IMR-90 (cell line): ENCODE data around the gene SLC6A3. TPM values are rescaled to one million over a fixed set of nuclear protein-coding genes. Genes with fewer than 3 reads are reported as not detected.

Experiments used
- ATAC-seq: fragments of 200-7000 bp; cut with Tn5 transposase; 2 replicates; pipeline ENCODE4 v1.9.1; 2020; ENCODE audit warnings: low read depth, mild to moderate bottlenecking, moderate library complexity
- BruUV-seq: library from RNA; stranded (reverse); fragments of 400-500 nt; replicated peaks from 2 replicates; lab custom pipeline; 2021; lab: Mats Ljungman, UMichigan
- CTCF ChIA-PET: fragments of 300-600 bp; formaldehyde crosslinking; extraction: SDS; loops from one replicate; lab custom pipeline; 2021; ENCODE audit warnings: antibody characterized with exemption; lab: Yijun Ruan, JAX
- POLR2A ChIA-PET: fragments of 300-600 bp; sonication (Branson Sonifier 250); formaldehyde crosslinking; loops from one replicate; lab custom pipeline; 2022; ENCODE audit warnings: antibody characterized with exemption; ENCODE audit not compliant: unreplicated experiment; lab: Charles Lee
- DNase-seq: peaks from one replicate; pipeline ENCODE4 v3.0.0; 2013
- H2AFZ ChIP-seq: replicated peaks from 2 replicates; pipeline ENCODE3; 2013; ENCODE audit warnings: low read length, mild to moderate bottlenecking; ENCODE audit not compliant: poor library complexity
- H2AK5ac ChIP-seq: 2 replicates; pipeline ENCODE4 v1.6.1; 2013; ENCODE audit warnings: low read depth, low read length, inconsistent platforms
- H2AK9ac ChIP-seq: replicated peaks from 2 replicates; pipeline ENCODE3; 2013; ENCODE audit warnings: mild to moderate bottlenecking, low read depth, low read length, moderate library complexity; ENCODE audit not compliant: poor library complexity
- H2BK120ac ChIP-seq: 2 replicates; pipeline ENCODE4 v1.6.1; 2013; ENCODE audit warnings: low read depth, low read length, inconsistent platforms
- H2BK15ac ChIP-seq: 3 replicates; pipeline ENCODE4 v1.6.1; 2013; ENCODE audit warnings: low read depth, low read length, inconsistent platforms
- H2BK20ac ChIP-seq: 2 replicates; pipeline ENCODE4 v1.6.1; 2013; ENCODE audit warnings: low read depth, mild to moderate bottlenecking, inconsistent platforms, low read length, moderate library complexity
- H2BK5ac ChIP-seq: 2 replicates; pipeline ENCODE4 v1.6.1; 2013; ENCODE audit warnings: mild to moderate bottlenecking, low read depth, low read length, inconsistent platforms; ENCODE audit not compliant: poor library complexity, severe bottlenecking
- H3K14ac ChIP-seq: replicated peaks from 2 replicates; pipeline ENCODE4 v1.6.1; 2013; ENCODE audit warnings: low read depth, low read length, inconsistent platforms
- H3K18ac ChIP-seq: 2 replicates; pipeline ENCODE4 v1.6.1; 2013; ENCODE audit warnings: low read depth, low read length, control low read depth
- H3K23ac ChIP-seq: 2 replicates; pipeline ENCODE4 v1.6.1; 2013; ENCODE audit warnings: low read depth, low read length, inconsistent platforms
- H3K27ac ChIP-seq: 2 replicates; pipeline ENCODE4 v1.5.1; 2013; ENCODE audit warnings: mild to moderate bottlenecking, control low read depth, low read length; ENCODE audit not compliant: insufficient read depth
- H3K27me3 ChIP-seq: 2 replicates; pipeline ENCODE4 v1.6.1; 2013; ENCODE audit warnings: low read length; ENCODE audit not compliant: control insufficient read depth, insufficient read depth
- H3K36me3 ChIP-seq: 2 replicates; pipeline ENCODE4 v1.6.1; 2013; ENCODE audit warnings: low read length, mixed read lengths; ENCODE audit not compliant: control insufficient read depth, insufficient read depth
- H3K4ac ChIP-seq: 2 replicates; pipeline ENCODE4 v1.6.1; 2013; ENCODE audit warnings: low read depth, low read length, inconsistent platforms
- H3K4me1 ChIP-seq: 2 replicates; pipeline ENCODE4 v1.6.1; 2013; ENCODE audit warnings: low read length, mixed read lengths; ENCODE audit not compliant: control insufficient read depth, insufficient read depth
- H3K4me2 ChIP-seq: 2 replicates; pipeline ENCODE4 v1.6.1; 2013; ENCODE audit warnings: low read depth, mild to moderate bottlenecking, control low read depth, low read length, moderate library complexity
- H3K4me3 ChIP-seq: 2 replicates; pipeline ENCODE4 v1.5.1; 2013; ENCODE audit warnings: low read depth, mild to moderate bottlenecking, control low read depth, low read length, moderate library complexity; ENCODE audit not compliant: insufficient read depth
- H3K56ac ChIP-seq: 2 replicates; pipeline ENCODE4 v1.6.1; 2013; ENCODE audit warnings: low read length, inconsistent platforms; ENCODE audit not compliant: insufficient read depth; ENCODE audit errors: extremely low read depth
- H3K79me1 ChIP-seq, 2 experiments: 2 replicates each; pipeline ENCODE4 v1.6.1; 2013; ENCODE audit warnings: low read length in 2 of 2, inconsistent platforms in 1 of 2, low read depth in 1 of 2
- H3K9ac ChIP-seq: 2 replicates; pipeline ENCODE4 v1.6.1; 2013; ENCODE audit warnings: low read depth, low read length, control low read depth
- H3K9me1 ChIP-seq: 2 replicates; pipeline ENCODE4 v1.6.1; 2013; ENCODE audit warnings: low read length, inconsistent platforms; ENCODE audit not compliant: insufficient read depth
- H3K9me3 ChIP-seq: 2 replicates; pipeline ENCODE4 v1.6.1; 2013; ENCODE audit warnings: low read length; ENCODE audit not compliant: control insufficient read depth, insufficient read depth
- H4K20me1 ChIP-seq: 2 replicates; pipeline ENCODE4 v1.6.1; 2013; ENCODE audit warnings: low read length, inconsistent platforms; ENCODE audit not compliant: insufficient read depth
- H4K5ac ChIP-seq: 2 replicates; pipeline ENCODE4 v1.6.1; 2013; ENCODE audit warnings: mild to moderate bottlenecking, low read depth, low read length, control low read depth
- H4K8ac ChIP-seq, 2 experiments: 2 replicates each; pipeline ENCODE4 v1.6.1; 2013; ENCODE audit warnings: low read depth in 2 of 2, low read length in 2 of 2, control low read depth in 1 of 2, inconsistent platforms in 1 of 2
- H4K91ac ChIP-seq: 2 replicates; pipeline ENCODE4 v1.6.1; 2013; ENCODE audit warnings: low read depth, low read length, inconsistent platforms; ENCODE audit not compliant: insufficient read depth
- FOS ChIP-seq: fragments of 150-350 bp; IDR thresholded peaks from 2 replicates; pipeline ENCODE4 v1.6.1; 2016; ENCODE audit warnings: low read depth, low read length
- RCOR1 ChIP-seq: IDR thresholded peaks from 2 replicates; pipeline ENCODE4 v1.6.1; 2012; ENCODE audit warnings: mild to moderate bottlenecking, low read length, improper control_type of control experiment; ENCODE audit not compliant: insufficient replicate concordance
- RFX5 ChIP-seq: IDR thresholded peaks from 2 replicates; pipeline ENCODE4 v1.8.0; 2012; ENCODE audit warnings: low read depth, mild to moderate bottlenecking, low read length, moderate library complexity
- USF2 ChIP-seq: fragments of 150-350 bp; IDR thresholded peaks from 2 replicates; pipeline ENCODE4 v1.6.1; 2017; ENCODE audit warnings: mild to moderate bottlenecking, antibody characterized with exemption, low read length, low read depth
- WGBS, 2 experiments: methylation state at CpG; one replicate each; pipeline versions ENCODE4 v1.1.5 to v1.1.7; 2013; ENCODE audit warnings: missing lambda C conversion rate in 2 of 2; ENCODE audit not compliant: insufficient read length in 1 of 2; ENCODE audit errors: extremely low coverage in 2 of 2; 5-methylcytosine and 5-hydroxymethylcytosine counted together
- dilution Hi-C: fragments of 300-500 bp; cut with HindIII; formaldehyde crosslinking; loops from one replicate; pipeline ENCODE4 v1.14.3; 2018; ENCODE audit warnings: low sequenced_read_pairs; ENCODE audit not compliant: unreplicated experiment
- in situ Hi-C: fragments of 300-500 bp; cut with MboI; formaldehyde crosslinking; loops from 3 replicates; pipeline ENCODE4 v1.14.3; 2019; ENCODE audit warnings: low sequenced_read_pairs, inconsistent platforms, mixed read lengths
- intact Hi-C: fragments of 100-400 bp; cut with micrococcal nuclease; formaldehyde crosslinking; loops from 2 replicates; pipeline ENCODE4 v1.10.0; 2022
- polyA plus RNA-seq, 3 experiments: library from polyadenylated mRNA; depleted of rRNA; stranded (reverse); fragments of >200 nt; gene quantifications; 2 replicates each; pipeline ENCODE4 v1.2.3, GENCODE V29; 2012; ENCODE audit warnings: low replicate concordance in 1 of 3
- total RNA-seq: library from RNA; depleted of rRNA; stranded (reverse); fragments of >200 nt; gene quantifications from 2 replicates; pipeline ENCODE4 v1.2.3, GENCODE V29; 2012

The SLC6A3 gene
- total and polyA plus RNA-seq, 2 of the 4 experiments (the other 2 are of a cell fraction): not detected

- H3K4me2 ChIP-seq: no peak overlapping the region
- no peak overlapping the region for H3K23ac ChIP-seq
- no peak overlapping the region for H2AFZ ChIP-seq
- no peak overlapping the region for H3K9ac ChIP-seq
- H2AK9ac ChIP-seq: no peak overlapping the region
- POLR2A ChIA-PET: no interaction called here
- no peak overlapping the region for H2AK5ac ChIP-seq
- peaks cover 34% of the 10 kb centered on the region for H3K27me3 ChIP-seq
- intact Hi-C loops: no loop called here
- H3K9me1 ChIP-seq: no peaks in the 10 kb centered on the region
- no peak overlapping the region for H3K27ac ChIP-seq
- H4K20me1 ChIP-seq: no peaks in the 10 kb centered on the region
- no peak overlapping the region for H2BK5ac ChIP-seq
- BruUV-seq: no TSS peak
- H3K56ac ChIP-seq: no peak overlapping the region
- in situ Hi-C loops: no loop called here
- ATAC-seq (no peak), DNase-seq (no peak)
- no peak overlapping the region for H3K4ac ChIP-seq
- no peaks in the 10 kb centered on the region for H3K36me3 ChIP-seq
- H2BK120ac ChIP-seq: no peak overlapping the region
- H4K8ac ChIP-seq: no peak overlapping the region
- CTCF ChIA-PET: no interaction called here
- H4K91ac ChIP-seq: no peak overlapping the region
- H3K4me3 ChIP-seq: no peak overlapping the region
- no peak overlapping the region for H3K14ac ChIP-seq
- no peak overlapping the region for H4K5ac ChIP-seq
- 81% methylated on average over 2 of the region's 3 CpGs; no CpG with 5 or more reads in 1 of the 2 experiments for WGBS, 2 experiments
- dilution Hi-C loops: no loop called here
- no peaks in the 10 kb centered on the region for H3K79me1 ChIP-seq
- H3K4me1 ChIP-seq: no peaks in the 10 kb centered on the region; the same call in 1 of the 2 replicates
- no peak overlapping the region for H3K18ac ChIP-seq
- no peak overlapping the region for H2BK15ac ChIP-seq
- TF ChIP-seq FOS (no peak), RFX5 (no peak), RCOR1 (no peak), USF2 (no peak)
- peaks cover 5% of the 10 kb centered on the region; the same call in 1 of the 2 replicates for H3K9me3 ChIP-seq
- H2BK20ac ChIP-seq: no peak overlapping the region
Observed at GRCh38 chr5:1440098-1440493, 5.1 kb downstream of the SLC6A3 start.
